Measurements from ENCODE around the gene PTPN2.
A peak's percentile ranks its signal among the peaks of the same experiment; 100 is the strongest.

Gene PTPN2

GRCh38 chr18:12922266-12922665, 38.2 kb upstream of the PTPN2 start:
- no CpG with 5 or more reads among the region's 1 CpG for WGBS, 2 donors (ENCODE audit: extremely low coverage in 2 of 2, insufficient read length in 2 of 2, insufficient replicate concordance in 1 of 2)
- Histone ChIP-seq H4K8ac (ENCODE audit: low read depth, low read length) (no peak overlapping the region), H3K4ac (ENCODE audit: low read length) (no peak overlapping the region), H3K18ac (ENCODE audit: low read length) (no peak overlapping the region), H2BK120ac (ENCODE audit: low read depth, low read length) (no peak overlapping the region), H3K9me3 (replicated peaks in 1 of 2; ENCODE audit: control insufficient read depth in 2 of 2, insufficient read depth in 1 of 2, low read depth in 1 of 2, low read length in 2 of 2) (no peaks in the 10 kb centered on the region), H3K4me2 (ENCODE audit: insufficient read depth, low read length, poor library complexity, severe bottlenecking) (no peak overlapping the region), H4K91ac (ENCODE audit: low read depth, low read length, poor library complexity) (no peak overlapping the region), H3K36me3 (replicated peaks in 1 of 2; ENCODE audit: control insufficient read depth in 2 of 2, insufficient read depth in 2 of 2, low read length in 2 of 2) (no peaks in the 10 kb centered on the region), H2BK5ac (ENCODE audit: low read length) (no peak overlapping the region), H3K27ac (replicated peaks; ENCODE audit: low read length) (no peak overlapping the region), H3K23ac (ENCODE audit: low read depth, low read length, poor library complexity) (no peak overlapping the region), H3K9ac (ENCODE audit: low read depth, low read length, poor library complexity) (no peak overlapping the region), H2BK15ac (ENCODE audit: low read length) (no peak overlapping the region), H3K4me3 (ENCODE audit: low read length in 2 of 2) (no peak overlapping the region), H3K4me1 (ENCODE audit: control insufficient read depth in 2 of 2, insufficient read depth in 1 of 2, low read depth in 1 of 2, low read length in 2 of 2) (no peaks in the 10 kb centered on the region), H3K79me1 (ENCODE audit: low read depth, low read length) (no peaks in the 10 kb centered on the region), H2AFZ (ENCODE audit: low read length) (no peak overlapping the region), H2BK12ac (ENCODE audit: low read length) (no peak overlapping the region), H3K14ac (ENCODE audit: low read length) (no peak overlapping the region), H2AK5ac (ENCODE audit: low read depth, low read length) (no peak overlapping the region), H3K27me3 (ENCODE audit: control insufficient read depth in 3 of 3, insufficient read depth in 3 of 3, low read depth in 1 of 3, low read length in 3 of 3) (no peaks in the 10 kb centered on the region)
- no peak for DNase-seq (ENCODE audit: low spot score)

- DNase-seq (ENCODE audit: low spot score): no peak
- no peak overlapping the region for H3K4me2 ChIP-seq (ENCODE audit: insufficient read depth, low read length, poor library complexity, severe bottlenecking)
- H3K27me3 ChIP-seq (ENCODE audit: control insufficient read depth in 3 of 3, insufficient read depth in 3 of 3, low read depth in 1 of 3, low read length in 3 of 3): no peaks in the 10 kb centered on the region
- H3K9ac ChIP-seq (ENCODE audit: low read depth, low read length, poor library complexity): no peak overlapping the region
- no peak overlapping the region for H2BK5ac ChIP-seq (ENCODE audit: low read length)
- H3K27ac ChIP-seq (replicated peaks; ENCODE audit: low read length): no peak overlapping the region
- no peak overlapping the region for H4K8ac ChIP-seq (ENCODE audit: low read depth, low read length)
- no peak overlapping the region for H3K14ac ChIP-seq (ENCODE audit: low read length)
- no peaks in the 10 kb centered on the region for H3K79me1 ChIP-seq (ENCODE audit: low read depth, low read length)
- no peaks in the 10 kb centered on the region for H3K4me1 ChIP-seq (ENCODE audit: control insufficient read depth in 2 of 2, insufficient read depth in 1 of 2, low read depth in 1 of 2, low read length in 2 of 2)
- H3K9me3 ChIP-seq (replicated peaks in 1 of 2; ENCODE audit: control insufficient read depth in 2 of 2, insufficient read depth in 1 of 2, low read depth in 1 of 2, low read length in 2 of 2): no peaks in the 10 kb centered on the region
- no peak overlapping the region for H4K91ac ChIP-seq (ENCODE audit: low read depth, low read length, poor library complexity)
- no peak overlapping the region for H3K4me3 ChIP-seq (ENCODE audit: low read length in 2 of 2)
- no peak overlapping the region for H2BK12ac ChIP-seq (ENCODE audit: low read length)
- no peak overlapping the region for H3K18ac ChIP-seq (ENCODE audit: low read length)
- no peak overlapping the region for H2BK120ac ChIP-seq (ENCODE audit: low read depth, low read length)
- H3K36me3 ChIP-seq (replicated peaks in 1 of 2; ENCODE audit: control insufficient read depth in 2 of 2, insufficient read depth in 2 of 2, low read length in 2 of 2): no peaks in the 10 kb centered on the region
- no CpG with 5 or more reads among the region's 7 CpGs for WGBS, 2 donors (ENCODE audit: extremely low coverage in 2 of 2, insufficient read length in 2 of 2, insufficient replicate concordance in 1 of 2)
- H3K4ac ChIP-seq (ENCODE audit: low read length): no peak overlapping the region
- H2BK15ac ChIP-seq (ENCODE audit: low read length): no peak overlapping the region
- H2AFZ ChIP-seq (ENCODE audit: low read length): no peak overlapping the region
- H3K23ac ChIP-seq (ENCODE audit: low read depth, low read length, poor library complexity): no peak overlapping the region
- H2AK5ac ChIP-seq (ENCODE audit: low read depth, low read length): no peak overlapping the region
These were observed 37.1 kb upstream of the PTPN2 start for GRCh38 chr18:12921178-12921577.

GRCh38 chr18:12911929-12912703, 28.1 kb upstream of the PTPN2 start:
- H2AFZ ChIP-seq (ENCODE audit: low read length): peak overlapping the region; percentile 40
- no peak overlapping the region for H2BK12ac ChIP-seq (ENCODE audit: low read length)
- no peak overlapping the region for H3K14ac ChIP-seq (ENCODE audit: low read length)
- DNase-seq (ENCODE audit: low spot score): no peak
- no CpG with 5 or more reads among the region's 75 CpGs for WGBS, 2 donors (ENCODE audit: extremely low coverage in 2 of 2, insufficient read length in 2 of 2, insufficient replicate concordance in 1 of 2)
- H3K27me3 ChIP-seq (ENCODE audit: control insufficient read depth in 3 of 3, insufficient read depth in 3 of 3, low read depth in 1 of 3, low read length in 3 of 3): no peaks in the 10 kb centered on the region
- peak overlapping the region; percentile 43 for H4K8ac ChIP-seq (ENCODE audit: low read depth, low read length)
- peaks cover 0 to 2% of the 10 kb centered on the region in 2 donors for H3K9me3 ChIP-seq (replicated peaks in 1 of 2; ENCODE audit: control insufficient read depth in 2 of 2, insufficient read depth in 1 of 2, low read depth in 1 of 2, low read length in 2 of 2)
- H3K4me3 ChIP-seq (ENCODE audit: low read length in 2 of 2): peak overlapping the region in 1 of 2 donors; percentile 64
- no peak overlapping the region for H2BK15ac ChIP-seq (ENCODE audit: low read length)
- no peaks in the 10 kb centered on the region for H3K79me1 ChIP-seq (ENCODE audit: low read depth, low read length)
- no peaks in the 10 kb centered on the region for H3K36me3 ChIP-seq (replicated peaks in 1 of 2; ENCODE audit: control insufficient read depth in 2 of 2, insufficient read depth in 2 of 2, low read length in 2 of 2)
- no peak overlapping the region for H2BK120ac ChIP-seq (ENCODE audit: low read depth, low read length)
- H3K4me2 ChIP-seq (ENCODE audit: insufficient read depth, low read length, poor library complexity, severe bottlenecking): no peak overlapping the region
- H3K9ac ChIP-seq (ENCODE audit: low read depth, low read length, poor library complexity): peak overlapping the region; percentile 44
- H3K4ac ChIP-seq (ENCODE audit: low read length): peak overlapping the region; percentile 8
- H3K27ac ChIP-seq (replicated peaks; ENCODE audit: low read length): no peak overlapping the region
- H2BK5ac ChIP-seq (ENCODE audit: low read length): no peak overlapping the region
- peak overlapping the region; percentile 11 for H3K23ac ChIP-seq (ENCODE audit: low read depth, low read length, poor library complexity)
- no peak overlapping the region for H2AK5ac ChIP-seq (ENCODE audit: low read depth, low read length)
- H4K91ac ChIP-seq (ENCODE audit: low read depth, low read length, poor library complexity): no peak overlapping the region
- H3K4me1 ChIP-seq (ENCODE audit: control insufficient read depth in 2 of 2, insufficient read depth in 1 of 2, low read depth in 1 of 2, low read length in 2 of 2): peaks cover under 1 to 3% of the 10 kb centered on the region in 2 donors
- H3K18ac ChIP-seq (ENCODE audit: low read length): no peak overlapping the region

- Histone ChIP-seq H3K79me1 (ENCODE audit: low read depth, low read length) (no peaks in the 10 kb centered on the region), H3K4me1 (ENCODE audit: control insufficient read depth in 2 of 2, insufficient read depth in 1 of 2, low read depth in 1 of 2, low read length in 2 of 2) (peaks cover 3% of the 10 kb centered on the region in 2 donors), H3K27ac (replicated peaks; ENCODE audit: low read length) (no peak overlapping the region), H3K9me3 (replicated peaks in 1 of 2; ENCODE audit: control insufficient read depth in 2 of 2, insufficient read depth in 1 of 2, low read depth in 1 of 2, low read length in 2 of 2) (peaks cover 0 to 2% of the 10 kb centered on the region in 2 donors), H3K14ac (ENCODE audit: low read length) (peak overlapping the region; percentile 89), H3K36me3 (replicated peaks in 1 of 2; ENCODE audit: control insufficient read depth in 2 of 2, insufficient read depth in 2 of 2, low read length in 2 of 2) (no peaks in the 10 kb centered on the region), H3K4me3 (ENCODE audit: low read length in 2 of 2) (no peak overlapping the region), H3K4ac (ENCODE audit: low read length) (no peak overlapping the region), H3K9ac (ENCODE audit: low read depth, low read length, poor library complexity) (peak overlapping the region; percentile 44), H3K23ac (ENCODE audit: low read depth, low read length, poor library complexity) (peak overlapping the region; percentile 11), H2BK120ac (ENCODE audit: low read depth, low read length) (no peak overlapping the region), H2AK5ac (ENCODE audit: low read depth, low read length) (peak overlapping the region; percentile 71), H2BK15ac (ENCODE audit: low read length) (peak overlapping the region; percentile 9), H4K8ac (ENCODE audit: low read depth, low read length) (peak overlapping the region; percentile 43), H3K18ac (ENCODE audit: low read length) (peak overlapping the region; percentile 71), H3K4me2 (ENCODE audit: insufficient read depth, low read length, poor library complexity, severe bottlenecking) (no peak overlapping the region), H4K91ac (ENCODE audit: low read depth, low read length, poor library complexity) (no peak overlapping the region), H2BK12ac (ENCODE audit: low read length) (peak overlapping the region; percentile 24), H3K27me3 (ENCODE audit: control insufficient read depth in 3 of 3, insufficient read depth in 3 of 3, low read depth in 1 of 3, low read length in 3 of 3) (no peaks in the 10 kb centered on the region), H2BK5ac (ENCODE audit: low read length) (no peak overlapping the region), H2AFZ (ENCODE audit: low read length) (peak overlapping the region; percentile 24)
- no CpG with 5 or more reads among the region's 75 CpGs for WGBS, 2 donors (ENCODE audit: extremely low coverage in 2 of 2, insufficient read length in 2 of 2, insufficient replicate concordance in 1 of 2)
- no peak for DNase-seq (ENCODE audit: low spot score)
These were observed 27.2 kb upstream of the PTPN2 start for GRCh38 chr18:12911025-12911928.
